SK-N-SH treated with all-trans-retinoic acid at 6 μM for 48 hours (cell line): ENCODE results near the gene GALM.
"Not testable (repeated sequence)": the region's sequence is repeated elsewhere in the genome, so short reads cannot be mapped to it uniquely, and the experiment has no call there.

Experiments used
- ATAC-seq: fragments of 200-7000 bp; cut with Tn5 transposase; 3 replicates; pipeline ENCODE4 v1.9.1; 2020; ENCODE audit warnings: mild to moderate bottlenecking, moderate library complexity
- BACH2 ChIP-seq: fragments of 250-450 bp; sonication (Bioruptor Pico); IDR thresholded peaks from 2 replicates; pipeline ENCODE4 v1.9.0; 2021; ENCODE audit warnings: mild to moderate bottlenecking, borderline replicate concordance
- CREB5 ChIP-seq: fragments of 250-450 bp; sonication (Bioruptor Pico); IDR thresholded peaks from 2 replicates; pipeline ENCODE4 v1.5.1; 2020; ENCODE audit warnings: low read depth, mild to moderate bottlenecking, moderate library complexity
- CSDC2 ChIP-seq: fragments of 250-450 bp; sonication (Bioruptor Pico); IDR thresholded peaks from 2 replicates; pipeline ENCODE4 v1.5.0; 2020; ENCODE audit warnings: mild to moderate bottlenecking, moderate library complexity
- CSRNP3 ChIP-seq: fragments of 250-450 bp; sonication (Bioruptor Pico); IDR thresholded peaks from 2 replicates; pipeline ENCODE4 v1.5.1; 2021; ENCODE audit warnings: mild to moderate bottlenecking, moderate library complexity
- ESRRG ChIP-seq: fragments of 250-450 bp; sonication (Bioruptor Pico); IDR thresholded peaks from 2 replicates; pipeline ENCODE4 v1.6.1; 2021; ENCODE audit warnings: mild to moderate bottlenecking
- GLIS3 ChIP-seq: fragments of 250-450 bp; sonication (Bioruptor Pico); IDR thresholded peaks from 2 replicates; pipeline ENCODE4 v1.5.0; 2020; ENCODE audit warnings: mild to moderate bottlenecking, moderate library complexity
- ISL1 ChIP-seq: fragments of 250-450 bp; sonication (Bioruptor Pico); IDR thresholded peaks from 2 replicates; pipeline ENCODE4 v2.1.2; 2022; ENCODE audit warnings: mild to moderate bottlenecking, moderate library complexity
- OSR1 ChIP-seq: fragments of 250-450 bp; sonication (Bioruptor Pico); IDR thresholded peaks from 2 replicates; pipeline ENCODE4 v1.8.0; 2022; ENCODE audit warnings: moderate library complexity, mild to moderate bottlenecking, inconsistent platforms
- PATZ1 ChIP-seq: fragments of 250-450 bp; sonication (Bioruptor Pico); IDR thresholded peaks from 2 replicates; pipeline ENCODE4 v1.8.0; 2020; ENCODE audit warnings: mild to moderate bottlenecking, moderate library complexity, borderline replicate concordance
- POU6F1 ChIP-seq: fragments of 250-450 bp; sonication (Bioruptor Pico); IDR thresholded peaks from 2 replicates; pipeline ENCODE4 v1.8.0; 2021; ENCODE audit warnings: low read depth, mild to moderate bottlenecking, moderate library complexity, borderline replicate concordance
- PPARA ChIP-seq: fragments of 250-450 bp; sonication (Bioruptor Pico); IDR thresholded peaks from 2 replicates; pipeline ENCODE4 v1.5.0; 2020; ENCODE audit warnings: mild to moderate bottlenecking, borderline replicate concordance
- RARB ChIP-seq: fragments of 250-450 bp; sonication (Bioruptor Pico); IDR thresholded peaks from 2 replicates; pipeline ENCODE4 v1.8.0; 2021; ENCODE audit warnings: mild to moderate bottlenecking, moderate library complexity
- SNAI2 ChIP-seq: fragments of 250-450 bp; sonication (Bioruptor Pico); IDR thresholded peaks from 2 replicates; pipeline ENCODE4 v1.5.0; 2020; ENCODE audit warnings: mild to moderate bottlenecking, moderate library complexity
- TOX ChIP-seq: fragments of 250-450 bp; sonication (Bioruptor Pico); IDR thresholded peaks from 2 replicates; pipeline ENCODE4 v1.8.0; 2021; ENCODE audit warnings: mild to moderate bottlenecking, moderate library complexity, borderline replicate concordance
- TSHZ2 ChIP-seq: fragments of 250-450 bp; sonication (Bioruptor Pico); IDR thresholded peaks from 2 replicates; pipeline ENCODE4 v1.5.0; 2020; ENCODE audit warnings: mild to moderate bottlenecking, moderate library complexity
- ZC3H10 ChIP-seq: fragments of 250-450 bp; sonication (Bioruptor Pico); IDR thresholded peaks from 2 replicates; pipeline ENCODE4 v1.5.1; 2021; ENCODE audit warnings: mild to moderate bottlenecking, moderate library complexity
- ZFP30 ChIP-seq: fragments of 450-650 bp; formaldehyde crosslinking; IDR thresholded peaks from 2 replicates; pipeline ENCODE4 v1.5.0; 2022; ENCODE audit warnings: mild to moderate bottlenecking, moderate library complexity
- ZNF565 ChIP-seq: fragments of 450-650 bp; formaldehyde crosslinking; conservative IDR thresholded peaks from 2 replicates; pipeline ENCODE4 v1.5.0; 2020; ENCODE audit warnings: low read depth, mild to moderate bottlenecking, moderate library complexity
- ZNF70 ChIP-seq: fragments of 450-650 bp; formaldehyde crosslinking; IDR thresholded peaks from 2 replicates; pipeline ENCODE4 v1.5.0; 2020; ENCODE audit warnings: mild to moderate bottlenecking, moderate library complexity
- ZNF8 ChIP-seq: fragments of 450-650 bp; formaldehyde crosslinking; IDR thresholded peaks from 2 replicates; pipeline ENCODE4 v1.5.0; 2020; ENCODE audit warnings: mild to moderate bottlenecking, moderate library complexity

The GALM gene

GRCh38 chr2:38672445-38673391 lies 6.8 kb downstream of the GALM start:
- no peak for ATAC-seq
- TF ChIP-seq TOX (CRISPR knock-in tag) (no peak), ZC3H10 (no peak), ISL1 (no peak), ZNF565 (CRISPR knock-in tag) (no peak), TSHZ2 (CRISPR knock-in tag) (no peak), POU6F1 (CRISPR knock-in tag) (no peak), GLIS3 (CRISPR knock-in tag) (no peak), SNAI2 (CRISPR knock-in tag) (no peak), PPARA (CRISPR knock-in tag) (no peak), PATZ1 (CRISPR knock-in tag) (no peak)

- no peak for ATAC-seq
- TF ChIP-seq CSDC2 (CRISPR knock-in tag) (no peak), CREB5 (CRISPR knock-in tag) (no peak), PATZ1 (CRISPR knock-in tag) (no peak), ZNF70 (CRISPR knock-in tag) (no peak), ZFP30 (CRISPR knock-in tag) (no peak), POU6F1 (CRISPR knock-in tag) (no peak), ESRRG (CRISPR knock-in tag) (no peak), CSRNP3 (CRISPR knock-in tag) (no peak), RARB (CRISPR knock-in tag) (no peak), PPARA (CRISPR knock-in tag) (no peak), ISL1 (no peak), OSR1 (CRISPR knock-in tag) (no peak), TOX (CRISPR knock-in tag) (no peak), ZNF8 (CRISPR knock-in tag) (no peak), ZC3H10 (no peak), GLIS3 (CRISPR knock-in tag) (no peak), BACH2 (no peak), ZNF565 (CRISPR knock-in tag) (no peak)
Observed at GRCh38 chr2:38676681-38677080, 10.8 kb downstream of the GALM start.

- not testable (repeated sequence) for ATAC-seq
Observed at GRCh38 chr2:38680868-38681267, 15.0 kb downstream of the GALM start.
